KMS-11 (cell line): ENCODE data around the gene RPP25L.

Experiments used
- H2AFZ ChIP-seq: fragments of 200-600 bp; sonication (generic); 2 replicates; pipeline ENCODE4 v1.6.1; 2016; ENCODE audit warnings: antibody characterized with exemption, mixed run types, low read depth
- H3K27ac ChIP-seq: fragments of 200-600 bp; sonication (generic); 2 replicates; pipeline ENCODE4 v1.6.1; 2016; ENCODE audit warnings: mild to moderate bottlenecking, mixed run types
- H3K27me3 ChIP-seq: fragments of 200-600 bp; sonication (generic); 2 replicates; pipeline ENCODE4 v1.6.1; 2017; ENCODE audit warnings: mild to moderate bottlenecking, low read depth, mixed run types, moderate library complexity; ENCODE audit not compliant: insufficient read depth
- H3K36me3 ChIP-seq: fragments of 200-600 bp; sonication (generic); 2 replicates; pipeline ENCODE4 v1.6.1; 2017; ENCODE audit warnings: mild to moderate bottlenecking, mixed run types; ENCODE audit not compliant: insufficient read depth
- H3K4me1 ChIP-seq: fragments of 200-600 bp; sonication (generic); 2 replicates; pipeline ENCODE4 v1.6.1; 2016; ENCODE audit warnings: mild to moderate bottlenecking, low read depth, mixed run types; ENCODE audit not compliant: poor library complexity, severe bottlenecking
- H3K4me2 ChIP-seq: fragments of 200-600 bp; sonication (generic); 2 replicates; pipeline ENCODE4 v1.7.0; 2016; ENCODE audit warnings: mild to moderate bottlenecking, mixed run types
- H3K4me3 ChIP-seq: fragments of 200-600 bp; sonication (generic); IDR thresholded peaks from 2 replicates; pipeline ENCODE4 v1.6.1; 2017; ENCODE audit warnings: low read depth, low read length, mixed read lengths; ENCODE audit not compliant: insufficient read depth
- H3K79me2 ChIP-seq: fragments of 200-600 bp; sonication (generic); 2 replicates; pipeline ENCODE4 v1.6.1; 2016; ENCODE audit warnings: low read depth, mixed run types; ENCODE audit not compliant: insufficient read depth
- H3K9ac ChIP-seq: fragments of 200-600 bp; sonication (generic); 2 replicates; pipeline ENCODE4 v1.6.1; 2016; ENCODE audit warnings: mild to moderate bottlenecking, mixed run types
- H4K20me1 ChIP-seq: fragments of 200-600 bp; sonication (generic); 2 replicates; pipeline ENCODE4 v1.6.1; 2016; ENCODE audit warnings: mild to moderate bottlenecking, mixed run types; ENCODE audit not compliant: insufficient read depth
- CTCF ChIP-seq: fragments of 200-600 bp; sonication (generic); conservative IDR thresholded peaks from 2 replicates; pipeline ENCODE4 v1.6.1; 2017; ENCODE audit warnings: low read depth, mild to moderate bottlenecking, antibody characterized with exemption, low read length, moderate library complexity, mixed read lengths

RPP25L gene

DNA sequence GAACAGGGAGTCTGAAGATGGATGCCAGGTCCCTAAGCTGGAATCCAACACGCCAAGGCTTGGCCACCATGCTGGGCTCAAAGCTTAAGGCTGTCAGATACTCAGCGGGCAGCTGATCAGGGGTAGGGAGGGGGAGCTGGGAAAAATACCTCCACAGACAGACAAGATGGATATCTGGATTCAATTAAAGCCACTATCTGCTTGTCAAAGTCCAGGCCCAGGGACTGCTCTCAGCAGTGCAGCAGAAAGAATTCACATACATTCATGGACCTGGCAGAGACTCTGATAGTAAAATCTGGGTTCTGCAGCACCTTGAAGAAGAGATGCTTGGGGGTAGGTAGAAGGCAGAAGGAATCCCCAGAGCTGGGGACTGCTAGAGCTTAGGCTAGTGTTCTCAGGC lies 3.2 kb upstream of the RPP25L start:
- Histone ChIP-seq H4K20me1 (no peaks in the 10 kb centered on the region), H3K4me2 (no peak overlapping the region), H2AFZ (no peak overlapping the region), H3K4me1 (peaks cover 25% of the 10 kb centered on the region), H3K27ac (no peak overlapping the region), H3K4me3 (no peak overlapping the region), H3K9ac (no peak overlapping the region), H3K27me3 (no peaks in the 10 kb centered on the region), H3K79me2 (peaks cover 15% of the 10 kb centered on the region), H3K36me3 (no peaks in the 10 kb centered on the region)
- TF ChIP-seq CTCF, result no peak

DNA sequence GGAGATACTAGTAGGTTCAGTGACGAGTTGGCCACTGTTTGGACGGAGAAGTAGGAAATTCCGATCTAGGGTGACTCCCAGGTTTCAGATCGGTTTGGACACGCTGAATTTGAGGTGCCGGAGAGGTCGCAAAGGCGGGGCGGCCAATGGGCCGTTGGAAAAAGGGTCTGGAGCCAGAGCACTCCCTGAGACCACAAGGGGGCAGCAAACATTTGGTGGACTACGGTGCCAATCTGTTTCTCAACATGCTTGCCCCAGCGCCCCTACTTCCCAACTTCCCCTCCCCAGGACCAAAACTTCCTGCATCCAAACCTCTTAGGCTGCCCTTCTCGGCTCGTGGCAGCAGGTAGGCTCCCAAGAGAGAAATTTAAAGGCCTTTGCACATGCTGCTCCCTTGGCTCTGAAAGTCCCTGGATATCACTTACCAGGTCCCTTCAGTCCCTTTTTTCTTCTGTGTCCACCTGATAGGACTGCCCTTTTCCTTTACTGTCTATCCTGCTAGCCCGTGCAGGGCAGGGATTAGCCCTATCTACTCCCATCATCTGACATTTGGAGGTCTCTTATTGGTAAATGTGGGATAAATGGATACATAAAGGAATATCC lies 992 bp upstream of the RPP25L start:
- H3K79me2 ChIP-seq, result peaks cover 8% of the 10 kb centered on the region; the same call in 1 of the 2 replicates
- H4K20me1 ChIP-seq, result no peaks in the 10 kb centered on the region
- peak overlapping the region; percentile 89; the same call in 1 of the 2 replicates for H3K9ac ChIP-seq
- no peak overlapping the region for H3K4me3 ChIP-seq
- peak overlapping the region; percentile 74 for H2AFZ ChIP-seq
- H3K4me2 ChIP-seq, result peak overlapping the region; percentile 91
- H3K27ac ChIP-seq, result peak overlapping the region; percentile 19; the same call in 1 of the 2 replicates
- peak; percentile 87 for TF ChIP-seq CTCF
- peaks cover 6% of the 10 kb centered on the region for H3K4me1 ChIP-seq
- H3K36me3 ChIP-seq, result no peaks in the 10 kb centered on the region
- no peaks in the 10 kb centered on the region for H3K27me3 ChIP-seq

- peaks cover 8% of the 10 kb centered on the region; the same call in 1 of the 2 replicates for H3K79me2 ChIP-seq
- no peaks in the 10 kb centered on the region for H3K36me3 ChIP-seq
- no peak overlapping the region for H3K4me3 ChIP-seq
- H3K9ac ChIP-seq, result peak overlapping the region; percentile 89
- H2AFZ ChIP-seq, result peak overlapping the region; percentile 74
- no peaks in the 10 kb centered on the region; the same call in 1 of the 2 replicates for H3K27me3 ChIP-seq
- peaks cover 6% of the 10 kb centered on the region for H3K4me1 ChIP-seq
- no peak for TF ChIP-seq CTCF
- peak overlapping the region; percentile 53 for H3K27ac ChIP-seq
- H4K20me1 ChIP-seq, result no peaks in the 10 kb centered on the region
- H3K4me2 ChIP-seq, result peak overlapping the region; percentile 48
Observed at GRCh38 chr9:34611251-34611810, 566 bp downstream of the RPP25L start.

DNA sequence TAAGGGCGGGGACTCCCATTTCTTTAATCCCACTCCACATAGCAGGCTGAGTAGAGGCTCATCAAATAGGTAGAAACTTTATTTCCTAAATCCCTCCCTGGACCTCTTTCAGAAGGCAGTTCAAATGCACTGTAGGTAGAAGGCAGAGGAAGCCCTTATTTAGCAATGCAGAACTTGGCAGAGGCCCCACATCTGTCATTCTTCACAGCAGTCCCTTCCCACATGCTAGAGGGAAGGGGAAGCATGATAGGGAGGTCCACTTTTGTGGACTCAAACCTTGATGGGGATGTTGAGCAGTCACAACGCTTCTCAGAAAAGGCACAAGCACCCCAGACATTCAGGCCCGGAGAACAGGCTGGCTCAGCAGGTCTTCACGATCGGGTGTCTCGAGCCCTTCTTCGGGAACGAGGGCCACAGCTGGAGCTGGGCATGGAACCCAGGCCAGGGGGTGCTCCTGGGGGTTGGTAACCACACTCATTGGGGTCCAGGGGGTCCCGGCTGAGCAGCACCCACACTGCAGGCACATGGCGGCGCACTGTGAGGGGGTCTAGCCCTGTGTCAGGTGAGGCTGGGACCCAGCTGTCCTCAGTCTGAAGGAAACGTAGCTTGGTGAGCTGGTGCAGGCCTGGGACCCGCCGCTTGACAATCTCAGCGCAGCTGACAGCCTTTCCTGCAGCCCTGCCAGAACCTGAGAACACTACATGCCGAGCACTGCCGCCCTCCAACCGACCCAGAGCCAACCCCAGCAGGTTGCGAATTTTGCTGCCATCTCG lies 1.3 kb downstream of the RPP25L start:
- peaks cover 6% of the 10 kb centered on the region for H3K4me1 ChIP-seq
- H3K4me2 ChIP-seq, result peak overlapping the region; percentile 48
- H3K27me3 ChIP-seq, result no peaks in the 10 kb centered on the region; the same call in 1 of the 2 replicates
- H3K9ac ChIP-seq, result no peak overlapping the region
- no peak overlapping the region for H3K4me3 ChIP-seq
- H2AFZ ChIP-seq, result no peak overlapping the region
- TF ChIP-seq CTCF, result no peak
- peaks cover 8% of the 10 kb centered on the region; the same call in 1 of the 2 replicates for H3K79me2 ChIP-seq
- H4K20me1 ChIP-seq, result no peaks in the 10 kb centered on the region
- H3K27ac ChIP-seq, result no peak overlapping the region
- no peaks in the 10 kb centered on the region for H3K36me3 ChIP-seq
